COLO829 (cell line): ENCODE data around the gene FAM81B.
"Not testable (repeated sequence)": the region's sequence is repeated elsewhere in the genome, so short reads cannot be mapped to it uniquely, and the experiment has no call there.

Experiments used
- DNase-seq: peaks from one replicate; pipeline ENCODE4 v3.0.0; 2012; ENCODE audit warnings: low spot score

The FAM81B gene, protein sequence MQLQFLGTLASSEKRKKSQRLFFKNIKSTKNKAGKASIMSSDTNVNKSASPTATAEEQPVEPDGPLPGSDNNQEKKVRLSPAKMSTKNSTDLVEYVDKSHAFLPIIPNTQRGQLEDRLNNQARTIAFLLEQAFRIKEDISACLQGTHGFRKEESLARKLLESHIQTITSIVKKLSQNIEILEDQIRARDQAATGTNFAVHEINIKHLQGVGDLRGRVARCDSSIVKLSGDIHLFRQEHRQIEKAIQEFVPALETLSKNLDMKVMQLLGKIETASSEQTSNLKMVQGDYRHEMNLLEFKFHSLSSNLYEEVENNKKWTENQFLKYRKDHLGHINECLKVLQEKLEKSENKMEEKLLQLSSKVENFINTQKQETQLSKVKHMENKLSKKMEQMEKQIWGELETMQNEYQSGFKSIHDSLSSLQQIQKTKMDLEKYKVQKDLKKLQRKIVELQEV

DNA sequence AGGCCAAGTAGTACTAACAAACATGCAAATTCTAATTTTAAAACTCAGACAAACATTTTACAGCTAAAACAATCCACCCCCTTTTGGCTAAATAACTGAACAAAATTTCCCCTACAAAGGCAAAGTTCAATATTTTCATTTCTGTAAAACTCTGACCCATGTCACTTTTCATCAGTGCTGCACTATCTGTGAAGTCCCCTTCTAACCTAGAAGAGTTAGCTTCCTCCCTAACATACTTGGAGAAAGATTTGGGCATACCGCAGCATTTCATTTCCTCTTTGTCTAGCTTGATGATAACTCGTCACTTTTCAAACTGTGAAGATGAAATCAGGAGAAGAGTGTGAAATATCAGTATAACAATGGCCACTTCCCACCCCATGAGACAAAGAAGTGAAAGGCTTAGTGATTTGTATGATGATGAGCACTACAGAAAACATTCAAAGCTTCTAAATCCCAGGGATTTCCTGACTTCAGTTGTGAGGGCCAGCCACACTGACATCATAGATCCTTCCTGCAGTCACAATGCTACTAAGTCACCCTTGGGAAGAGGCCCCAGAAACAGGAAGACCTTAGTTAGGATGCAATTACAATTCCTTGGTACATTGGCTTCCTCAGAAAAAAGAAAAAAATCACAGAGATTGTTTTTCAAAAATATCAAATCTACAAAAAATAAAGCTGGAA lies at the start of gene FAM81B:
Gene FAM81B, plus strand, starts transcription at position 555 of the 681 bp plus-strand sequence. Its CDS starts 24 bp downstream, at position 579.
- no peak for DNase-seq

DNA sequence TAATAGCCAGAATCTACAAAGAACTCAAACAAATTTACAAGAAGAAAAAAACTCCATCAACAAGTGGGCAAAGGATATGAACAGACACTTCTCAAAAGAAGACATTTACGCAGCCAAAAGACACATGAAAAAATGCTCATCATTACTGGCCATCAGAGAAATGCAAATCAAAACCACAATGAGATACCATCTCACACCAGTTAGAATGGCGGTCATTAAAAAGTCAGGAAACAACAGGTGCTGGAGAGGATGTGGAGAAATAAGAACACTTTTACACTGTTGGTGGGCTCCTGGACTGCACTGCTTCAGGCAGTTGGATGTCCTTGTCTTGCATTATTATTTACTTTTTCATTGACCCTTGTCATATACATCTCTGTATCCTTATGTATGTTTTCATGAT lies 49.7 kb upstream of the FAM81B start:
- not testable (repeated sequence) for DNase-seq

DNA sequence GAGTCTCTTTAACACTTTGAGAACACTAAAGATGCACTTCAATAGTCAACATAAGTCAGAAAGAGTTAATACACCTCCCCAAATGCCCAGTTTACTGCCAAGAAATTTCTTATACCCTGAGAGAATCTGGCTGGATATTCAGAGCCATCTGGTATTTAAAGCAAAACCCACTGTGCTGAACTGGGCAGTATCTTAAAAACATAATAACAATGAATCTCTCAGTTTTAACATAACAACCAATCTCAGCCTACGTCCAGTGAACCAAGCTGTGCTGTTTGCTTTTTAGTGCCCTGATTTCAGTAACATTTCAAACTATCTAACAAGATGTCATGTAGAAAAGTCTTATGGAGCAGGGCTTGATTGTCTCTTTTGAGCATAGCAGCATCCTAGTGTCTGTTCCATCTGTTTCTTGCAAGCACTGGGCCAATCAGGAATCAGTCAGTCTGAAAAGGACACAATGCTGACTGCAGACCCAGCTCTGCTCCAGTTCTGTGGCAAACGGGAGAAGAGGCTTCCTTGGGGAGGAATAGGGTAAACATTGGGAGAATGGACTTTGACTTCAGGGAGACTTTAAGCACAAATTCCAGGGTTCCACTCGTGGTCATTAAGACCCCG lies 43.6 kb upstream of the FAM81B start:
- no peak for DNase-seq

DNA sequence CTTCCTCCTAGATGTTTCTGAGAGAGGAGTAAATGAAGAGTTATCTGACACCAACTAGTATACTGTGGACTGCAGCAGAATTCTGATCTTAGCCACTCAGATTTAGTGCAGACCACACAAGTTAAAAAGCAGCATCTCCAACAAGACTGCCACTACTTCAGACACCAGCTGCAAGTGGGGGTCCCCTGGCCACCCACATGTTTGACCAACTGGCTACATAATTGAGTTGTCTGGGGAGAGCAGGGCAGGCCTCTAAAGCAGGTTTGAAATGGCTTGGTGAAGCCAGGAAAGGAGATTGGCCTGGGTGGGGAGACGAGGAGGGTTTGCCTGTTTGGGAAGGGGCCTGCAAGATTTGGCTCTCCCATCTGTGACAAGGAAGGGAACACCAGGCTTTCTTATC lies 40.5 kb upstream of the FAM81B start:
- no peak for DNase-seq

DNA sequence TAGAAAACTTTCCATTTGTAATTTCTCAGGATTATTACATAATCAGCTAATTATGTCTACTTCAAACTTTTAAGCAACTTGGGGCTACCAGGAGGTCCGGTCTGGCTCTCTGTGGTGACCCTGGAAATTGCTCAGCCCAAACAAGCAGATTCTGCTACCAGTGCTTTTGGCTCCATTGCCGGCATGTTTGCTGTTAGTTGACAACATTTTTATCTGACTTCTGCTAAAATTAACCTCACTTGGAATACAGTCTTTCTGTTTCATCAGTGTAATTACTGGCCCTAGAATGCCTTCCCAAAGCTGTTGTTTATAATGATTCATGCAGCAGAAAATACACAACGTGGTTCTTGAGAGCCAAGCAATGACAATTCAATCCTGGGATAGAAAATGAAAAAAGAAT lies 38.5 kb upstream of the FAM81B start:
- DNase-seq = no peak

DNA sequence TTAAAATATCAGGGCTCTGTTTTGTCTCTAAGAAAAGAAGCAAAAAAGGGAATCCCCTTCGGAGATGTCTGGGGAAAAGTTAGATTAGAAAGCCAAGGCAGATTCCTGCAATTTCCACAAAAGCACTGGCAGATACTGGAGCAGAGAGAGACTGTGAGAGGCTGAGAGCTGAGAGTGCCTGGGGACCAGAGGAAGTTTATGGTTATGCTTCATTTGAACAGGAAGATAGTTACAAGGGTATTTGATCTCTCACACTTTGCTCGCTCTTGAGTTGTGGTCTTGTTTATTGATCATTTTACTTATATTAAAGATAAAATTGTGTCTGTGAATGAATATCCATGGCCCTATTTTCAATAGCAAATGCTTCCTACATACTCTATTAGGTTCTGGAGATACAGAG lies 32.8 kb upstream of the FAM81B start:
- no peak for DNase-seq

DNA sequence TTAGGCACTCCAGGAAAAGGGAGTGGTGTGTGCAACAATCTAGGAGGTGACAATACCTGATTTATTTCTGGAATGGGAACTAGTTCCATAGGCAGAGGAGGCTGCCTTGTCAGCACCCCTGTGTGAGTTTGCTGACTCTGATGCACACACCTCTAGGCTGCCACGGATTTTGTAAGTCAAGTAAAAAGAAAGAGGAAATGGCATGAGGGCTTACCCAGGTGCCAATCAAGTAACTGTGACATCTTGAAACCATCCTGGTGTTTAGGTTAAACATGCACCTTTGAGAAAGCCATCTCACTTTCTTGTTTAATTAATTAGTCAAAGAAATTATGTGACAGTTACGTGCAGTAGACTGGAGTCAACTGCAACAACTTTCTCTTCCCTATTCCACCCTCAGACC lies 32.3 kb upstream of the FAM81B start:
- DNase-seq = no peak

DNA sequence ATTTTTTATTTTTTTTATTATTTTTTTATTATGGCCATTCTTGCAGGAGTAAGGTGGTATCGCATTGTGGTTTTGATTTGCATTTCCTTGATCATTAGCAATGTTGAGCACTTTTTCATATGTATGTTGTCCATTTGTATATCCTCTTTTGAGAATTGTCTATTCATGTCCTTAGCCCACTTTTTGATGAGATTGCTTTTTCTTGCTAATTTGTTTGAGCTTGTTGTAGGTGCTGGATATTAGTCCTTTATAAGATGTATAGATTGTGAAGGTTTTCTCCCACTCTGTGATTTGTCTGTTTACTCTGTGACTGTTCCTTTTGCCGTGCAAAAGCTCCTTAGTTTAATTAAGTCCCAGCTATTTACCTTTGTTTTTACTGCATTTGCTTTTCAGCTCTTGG lies 30.5 kb upstream of the FAM81B start:
- not testable (repeated sequence) for DNase-seq

DNA sequence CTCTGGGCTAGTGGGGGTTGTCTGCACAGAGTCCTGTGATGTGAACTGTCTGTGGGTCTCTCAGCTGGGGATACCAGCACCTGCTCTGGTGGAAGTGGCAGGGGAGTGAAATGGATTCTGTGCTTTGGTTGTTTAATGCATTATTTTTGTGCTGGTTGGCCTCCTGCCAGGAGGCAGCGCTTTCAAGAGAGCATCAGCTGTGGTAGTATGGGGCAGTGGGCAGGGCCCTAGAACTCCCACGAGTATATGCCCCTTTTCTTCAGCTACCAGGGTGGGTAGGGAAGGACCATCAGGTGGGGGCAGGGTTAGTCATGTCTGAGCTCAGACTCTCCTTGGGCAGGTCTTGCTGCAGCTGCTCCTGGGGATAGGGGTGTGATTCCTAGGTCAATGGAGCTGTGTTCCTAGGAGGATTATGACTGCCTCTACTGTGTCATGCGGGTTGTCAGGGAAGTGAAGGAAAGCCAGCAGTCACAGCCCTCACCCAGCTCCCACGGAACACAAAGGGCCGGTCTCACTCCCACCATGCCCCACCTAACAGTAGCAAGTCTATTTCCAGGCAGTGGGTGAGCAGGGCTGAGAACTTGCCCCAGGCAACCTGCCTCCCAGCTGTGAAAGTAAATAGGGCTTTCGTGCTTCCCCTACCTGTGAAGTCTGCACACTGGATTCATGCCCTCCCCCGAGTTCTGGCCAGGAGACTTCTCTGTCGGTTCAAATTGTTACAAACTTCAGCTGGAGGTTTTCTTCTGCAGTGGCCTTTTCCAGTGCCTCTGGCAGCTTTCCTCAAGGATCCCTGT lies 25.7 kb upstream of the FAM81B start:
- no peak for DNase-seq

DNA sequence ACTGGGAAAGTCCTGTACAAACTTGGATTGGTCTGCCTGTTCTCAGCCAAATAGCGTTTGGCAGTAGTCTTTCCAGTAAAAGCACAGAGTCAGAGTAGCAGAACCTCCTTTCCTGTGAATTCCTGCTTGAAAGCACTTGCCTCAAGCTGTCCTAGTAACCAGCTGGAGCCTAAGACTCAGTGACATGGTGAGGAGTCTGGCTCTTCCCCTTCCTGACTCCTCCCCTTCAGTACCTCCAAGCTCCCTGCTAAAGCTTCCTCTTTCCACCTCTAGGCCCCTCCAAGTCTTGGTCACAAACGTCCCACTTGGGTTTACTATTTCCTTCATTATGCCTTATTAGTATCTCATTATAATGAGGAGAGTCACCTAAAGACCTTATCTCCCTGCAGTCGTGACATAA lies 21.4 kb upstream of the FAM81B start:
- DNase-seq = no peak

DNA sequence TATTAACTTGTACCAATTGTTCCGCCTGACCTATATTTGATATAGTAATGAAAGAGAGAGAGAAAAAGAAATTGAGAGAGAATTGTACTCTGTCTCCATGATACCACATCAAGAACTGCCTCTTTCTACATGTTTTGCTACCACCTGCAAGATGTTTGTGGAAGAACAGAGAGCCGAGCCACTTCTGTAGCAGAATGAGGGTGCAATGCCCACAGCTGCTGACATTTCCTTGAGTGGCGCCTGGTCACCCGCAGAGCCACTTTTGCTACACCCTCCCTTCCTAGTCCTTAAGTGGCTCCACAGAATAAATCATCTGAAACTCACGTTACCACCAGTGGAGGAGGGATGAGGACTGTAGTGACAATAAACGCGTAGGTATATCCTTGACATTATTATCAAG lies 17.1 kb upstream of the FAM81B start:
- no peak for DNase-seq

DNA sequence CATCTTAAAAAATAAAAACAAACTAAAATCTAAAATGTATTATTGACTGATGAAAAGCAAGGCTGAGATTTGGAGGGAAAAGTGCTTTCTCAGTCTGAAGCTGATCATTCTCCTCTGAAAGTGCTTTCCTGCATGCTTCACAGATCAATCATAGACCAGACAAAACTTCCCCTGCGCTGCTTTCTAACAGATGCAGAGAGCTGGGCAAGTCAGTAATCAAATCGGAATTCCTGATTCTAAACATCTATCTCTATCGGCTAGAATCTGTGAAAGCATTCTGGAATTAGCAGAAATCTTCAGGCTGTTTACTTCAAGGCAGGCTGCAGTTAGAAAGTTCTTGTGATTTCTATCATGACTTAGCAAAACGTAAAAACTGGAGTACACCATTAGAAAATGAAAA lies 15.6 kb upstream of the FAM81B start:
- no peak for DNase-seq

DNA sequence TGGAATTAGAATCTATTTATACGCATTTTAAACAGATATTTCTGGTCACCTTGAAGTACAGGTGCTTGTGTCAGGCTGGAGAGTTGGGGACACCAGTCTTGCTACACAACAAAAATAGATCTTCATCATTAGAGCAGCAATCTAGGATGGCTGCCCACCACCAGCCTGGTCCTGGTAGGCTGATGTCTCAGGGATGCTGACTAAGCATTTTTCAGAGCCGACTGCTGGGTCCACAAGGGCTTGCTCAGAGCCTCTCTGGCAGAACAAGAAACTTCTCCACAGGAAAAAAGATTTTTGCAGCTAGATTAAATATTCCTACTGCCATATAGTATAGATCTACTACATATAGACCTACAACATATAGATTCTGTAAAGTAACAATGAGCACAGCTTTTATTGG lies 12.0 kb upstream of the FAM81B start:
- DNase-seq = no peak

DNA sequence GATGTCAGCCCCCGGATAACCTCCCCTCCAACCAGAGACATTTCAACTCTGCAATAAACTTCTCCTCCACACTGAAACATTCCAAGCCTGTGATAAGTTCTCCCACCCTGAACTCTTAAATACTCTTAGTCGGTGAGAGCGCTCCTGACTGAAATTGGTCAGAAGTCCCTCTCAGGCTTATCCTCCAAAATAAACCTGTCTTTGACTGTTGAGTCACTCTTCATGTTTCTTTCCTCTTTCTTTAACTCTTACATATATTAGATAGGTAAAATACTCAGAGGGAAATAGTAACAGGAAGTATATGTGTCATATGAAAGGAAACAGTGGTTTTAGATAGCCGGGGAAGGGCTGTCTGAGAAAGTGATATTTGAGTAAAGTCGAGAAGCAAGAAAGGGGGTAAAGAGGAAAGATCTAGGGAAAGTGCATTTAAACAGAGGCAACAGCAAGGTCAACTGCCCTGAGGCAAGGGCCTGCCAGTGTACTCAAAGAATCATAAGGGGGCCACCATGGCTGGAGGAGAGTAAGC lies 11.0 kb upstream of the FAM81B start:
- no peak for DNase-seq

DNA sequence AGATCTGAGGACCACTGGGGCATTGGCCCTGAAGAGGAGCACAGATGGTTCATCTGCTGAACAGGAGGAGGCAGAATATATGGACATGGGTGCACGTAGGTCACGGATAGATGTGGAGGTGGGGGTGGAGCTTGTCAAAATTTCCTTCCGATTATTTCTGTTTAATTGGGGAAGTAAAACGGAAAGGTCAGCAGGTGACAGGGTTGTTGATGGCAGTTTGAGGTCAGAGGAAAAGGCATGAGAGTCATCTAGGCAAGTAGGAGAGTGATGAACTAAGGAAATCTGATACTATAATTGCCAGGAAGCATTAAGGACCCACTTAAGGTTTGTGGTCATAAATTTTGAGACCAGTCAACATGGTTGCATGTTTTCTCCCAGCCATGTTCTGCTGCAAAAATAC lies 8.4 kb upstream of the FAM81B start:
- DNase-seq = no peak

DNA sequence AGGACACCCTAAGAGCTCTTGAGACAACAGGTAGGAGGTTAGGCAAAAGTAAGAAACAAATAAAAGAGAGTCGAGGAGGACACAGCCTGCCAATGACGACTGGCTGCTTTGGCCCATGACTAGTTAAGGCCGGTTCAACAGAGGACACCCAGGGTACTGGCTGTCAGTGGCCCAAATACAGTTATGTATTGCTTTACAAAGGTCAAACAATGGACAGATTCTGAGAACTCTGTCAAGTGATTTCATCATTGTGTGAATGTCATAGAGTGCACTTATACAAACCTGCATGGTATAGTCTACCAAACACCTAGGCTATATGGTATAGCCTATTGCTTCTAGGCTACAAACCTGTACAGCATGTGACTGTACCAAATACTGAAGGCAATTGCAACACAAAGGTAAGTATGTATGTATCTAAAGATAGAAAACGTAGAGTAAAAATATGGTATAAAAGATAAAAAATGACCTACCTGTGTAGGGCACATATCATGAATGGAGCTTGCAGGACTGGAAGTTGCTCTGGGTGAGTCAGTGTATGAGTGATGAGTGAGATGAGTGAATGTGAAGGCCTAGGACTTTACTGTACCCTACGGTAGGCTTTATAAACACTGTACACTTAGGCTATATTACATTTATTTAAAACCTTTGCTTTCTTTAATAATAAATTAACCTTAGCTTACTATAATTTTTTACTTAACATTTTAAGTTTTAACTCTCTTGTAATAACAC lies 6.5 kb upstream of the FAM81B start:
- no peak for DNase-seq

DNA sequence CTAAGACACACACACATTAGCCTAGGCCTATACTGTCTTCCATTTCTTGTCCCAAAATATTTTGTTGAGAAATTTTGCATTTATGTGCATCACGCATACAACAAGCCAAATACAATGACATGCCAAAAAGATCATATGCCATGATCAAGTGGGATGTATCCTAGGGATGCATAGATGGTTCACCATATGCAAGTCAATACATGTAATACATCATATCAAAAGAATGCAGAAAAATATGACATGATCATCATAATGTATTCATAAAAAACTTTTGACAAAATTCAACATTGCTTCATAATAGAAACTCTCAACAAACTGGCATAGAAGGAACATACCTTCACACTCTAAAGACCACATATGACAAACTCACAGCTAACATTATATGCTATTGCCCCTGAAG lies 5.8 kb upstream of the FAM81B start:
- DNase-seq = no peak

DNA sequence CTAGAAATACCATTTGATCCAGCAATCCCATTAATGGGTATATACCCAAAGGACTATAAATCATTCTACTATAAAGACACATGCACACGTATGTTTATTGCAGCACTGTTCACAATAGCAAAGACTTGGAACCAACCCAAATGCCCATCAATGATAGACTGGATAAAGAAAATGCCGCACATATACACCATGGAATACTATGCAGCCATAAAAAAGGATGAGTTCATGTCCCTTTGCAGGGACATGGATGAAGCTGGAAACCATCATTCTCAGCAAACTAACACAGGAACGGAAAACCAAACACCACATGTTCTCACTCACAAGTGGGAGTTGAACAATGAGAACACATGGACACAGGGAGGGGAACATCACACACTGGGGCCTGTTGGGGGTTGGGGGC lies 799 bp downstream of the FAM81B start:
- not testable (repeated sequence) for DNase-seq

DNA sequence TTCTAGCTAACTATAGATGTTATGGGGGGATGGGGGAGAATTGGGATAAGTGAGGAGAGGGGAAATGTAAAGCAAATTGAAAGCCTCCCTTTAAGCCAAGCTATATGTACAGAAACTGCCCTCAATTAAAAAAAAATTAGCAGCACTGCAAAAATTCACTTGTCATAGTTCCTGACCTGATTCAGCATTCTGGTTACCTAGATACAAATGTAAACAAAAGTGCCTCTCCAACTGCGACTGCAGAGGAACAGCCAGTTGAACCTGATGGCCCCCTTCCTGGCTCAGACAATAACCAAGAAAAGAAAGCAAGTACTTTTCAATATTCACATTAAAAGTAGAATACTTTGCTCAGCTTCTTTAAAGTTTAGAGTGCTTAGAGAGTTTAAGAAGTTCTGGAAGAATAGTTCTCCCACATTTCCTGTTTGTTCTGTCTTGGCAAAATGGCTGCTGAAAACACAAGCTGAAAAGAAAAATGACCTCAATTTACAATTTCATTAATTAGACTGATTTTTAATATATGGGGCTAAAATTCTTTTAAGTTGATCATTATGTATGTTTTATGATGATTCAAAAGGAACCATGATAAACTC lies 1.5 kb downstream of the FAM81B start:
- no peak for DNase-seq

DNA sequence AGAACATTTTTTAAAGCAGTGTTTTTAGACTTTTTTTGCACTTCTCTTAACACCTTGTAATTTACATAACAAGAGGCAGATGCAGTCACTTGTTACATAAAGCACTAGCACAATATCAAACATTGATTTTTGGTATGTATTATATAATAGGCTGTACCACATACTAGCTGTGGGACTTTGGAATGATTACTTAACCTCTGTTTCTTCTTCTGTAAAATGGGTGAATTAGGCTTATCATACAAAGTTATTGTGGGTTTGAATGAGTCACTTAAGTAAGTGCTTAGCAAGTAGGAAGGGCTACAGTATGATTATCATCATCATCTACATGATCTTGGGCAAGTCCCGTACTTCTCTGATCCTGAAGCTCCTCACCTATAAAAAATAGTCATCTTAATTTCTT lies 2.1 kb downstream of the FAM81B start:
- DNase-seq = no peak

DNA sequence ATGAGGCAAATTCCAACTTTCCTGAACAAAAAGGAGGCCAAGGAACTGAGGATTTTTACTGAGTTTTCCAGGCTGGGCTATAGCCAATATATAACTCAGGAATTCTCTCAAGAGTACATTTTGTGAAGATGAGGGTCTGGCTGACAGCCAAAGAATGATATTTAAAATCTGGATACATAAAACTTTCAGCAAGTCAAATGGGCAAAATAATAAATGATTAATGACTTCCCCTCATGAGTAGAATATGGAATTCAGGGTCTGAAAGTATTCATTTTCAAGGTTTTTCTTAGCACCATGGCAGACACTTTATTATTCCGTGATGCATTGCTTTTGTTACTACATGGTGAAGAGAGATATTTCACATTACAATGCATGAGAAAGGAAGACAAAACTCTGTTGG lies 7.8 kb downstream of the FAM81B start:
- no peak for DNase-seq
